ENCODE data around the gene SIGLEC10.
"Not testable (repeated sequence)": the region's sequence is repeated elsewhere in the genome, so short reads cannot be mapped to it uniquely, and the experiment has no call there.

The SIGLEC10 gene

DNA sequence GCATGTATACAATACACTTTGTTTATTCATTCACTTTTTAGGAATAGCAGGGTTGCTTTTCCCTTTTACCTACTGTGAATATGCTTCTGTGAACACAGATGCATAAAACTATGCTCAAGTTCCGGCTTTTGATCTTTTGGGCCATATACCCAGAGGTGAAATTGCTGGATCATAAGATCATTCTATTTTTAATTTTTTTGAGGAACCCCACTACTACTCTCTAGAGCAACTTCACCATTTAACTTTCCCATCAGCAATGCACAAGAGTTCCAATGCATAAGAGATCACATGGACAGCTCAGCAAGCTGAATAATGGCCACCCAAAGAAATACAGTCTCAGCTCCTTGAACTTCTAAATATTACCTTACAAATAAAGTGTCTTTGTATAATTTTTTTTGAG is 17.0 kb upstream of the SIGLEC10 start:
- DNase-seq = no peak

DNA sequence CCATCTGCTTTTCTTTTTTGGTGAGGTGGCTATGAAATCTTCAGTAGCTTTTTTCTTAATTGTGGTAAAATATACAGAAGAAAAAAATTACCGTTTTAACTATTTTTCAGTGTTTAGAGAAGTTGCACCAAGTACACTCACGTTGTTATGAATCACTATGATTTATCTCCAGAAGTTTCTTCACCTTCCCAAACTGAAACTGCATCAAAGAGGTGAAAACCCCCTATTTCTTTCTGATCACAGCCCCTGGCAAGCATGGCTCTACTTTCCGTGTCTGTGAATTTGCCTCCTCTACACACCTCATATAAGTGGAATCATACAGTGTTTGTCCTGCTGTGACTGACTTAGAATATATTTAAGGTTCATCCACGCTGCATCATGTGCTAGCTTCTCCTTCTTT is 15.6 kb upstream of the SIGLEC10 start:
- no peak for DNase-seq

GRCh38 chr19:51431124-51431523 is 13.7 kb upstream of the SIGLEC10 start:
- no peak for DNase-seq

DNA sequence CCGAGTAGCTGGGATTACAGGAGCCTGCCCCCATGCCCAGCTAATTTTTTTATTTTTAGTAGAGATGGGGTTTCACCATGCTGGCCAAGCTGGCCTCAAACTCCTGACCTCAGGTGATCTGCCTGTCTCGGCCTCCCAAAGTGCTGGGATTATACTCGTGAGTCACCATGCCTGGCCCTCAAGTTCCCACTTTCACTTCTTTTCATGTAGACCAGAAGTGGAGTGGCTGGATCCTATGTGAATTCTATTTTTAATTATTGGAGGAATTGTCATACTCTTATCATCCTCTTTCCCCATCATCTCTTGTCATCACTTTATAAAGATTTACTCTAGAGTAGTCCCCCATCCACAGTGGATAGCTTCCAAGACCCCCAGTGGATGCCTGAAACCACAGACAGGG is 12.8 kb upstream of the SIGLEC10 start:
- DNase-seq = no peak

- no peak for DNase-seq
Observed at GRCh38 chr19:51427201-51427600, 9.8 kb upstream of the SIGLEC10 start.

GRCh38 chr19:51422053-51422448 is 4.6 kb upstream of the SIGLEC10 start:
- DNase-seq = peak; percentile 73

DNA sequence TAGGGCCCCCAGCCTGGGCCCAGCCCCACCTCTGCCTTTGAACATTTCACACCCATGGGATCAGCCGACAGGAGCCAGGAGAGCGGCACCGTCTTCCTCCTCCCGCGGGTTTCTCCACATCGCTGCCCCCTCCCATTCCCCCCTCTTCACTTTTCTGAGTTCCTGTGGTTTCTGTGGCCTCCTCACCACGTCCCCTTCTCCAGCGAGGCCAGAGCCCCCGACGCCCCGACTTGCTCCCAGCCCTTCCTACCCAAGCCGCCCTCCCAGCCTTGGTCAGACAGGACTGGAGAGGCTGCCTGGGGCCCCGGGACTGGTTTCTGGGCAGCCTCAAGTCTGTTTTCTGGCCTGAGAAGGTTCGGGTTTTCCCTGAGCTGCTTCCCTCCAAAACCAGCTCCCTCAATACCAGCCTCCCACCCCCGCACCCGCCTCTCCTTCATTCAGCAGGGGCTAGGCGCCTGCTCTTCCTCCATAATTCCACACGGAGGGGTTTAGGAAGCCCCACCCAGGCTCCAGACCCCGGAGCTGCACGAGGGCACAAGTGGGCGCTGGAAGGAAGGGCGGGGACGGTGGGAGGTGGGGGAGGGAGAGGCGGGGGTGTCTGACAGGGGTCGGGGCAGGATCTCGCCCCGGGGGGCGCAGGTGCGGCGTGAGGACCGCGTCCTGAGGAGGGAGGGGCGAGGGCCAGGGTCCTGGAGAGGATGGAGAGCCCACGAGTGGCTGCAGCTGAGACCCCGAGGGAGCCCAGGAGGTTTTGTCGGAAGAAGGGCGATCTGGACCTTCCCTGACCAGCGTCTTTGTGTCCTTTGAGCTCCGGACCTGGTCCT is 4.0 kb upstream of the SIGLEC10 start:
- DNase-seq = no peak

GRCh38 chr19:51420511-51420910 is 3.1 kb upstream of the SIGLEC10 start:
- DNase-seq = not testable (repeated sequence)

GRCh38 chr19:51418707-51419106 is 1.3 kb upstream of the SIGLEC10 start:
- no peak for DNase-seq

DNA sequence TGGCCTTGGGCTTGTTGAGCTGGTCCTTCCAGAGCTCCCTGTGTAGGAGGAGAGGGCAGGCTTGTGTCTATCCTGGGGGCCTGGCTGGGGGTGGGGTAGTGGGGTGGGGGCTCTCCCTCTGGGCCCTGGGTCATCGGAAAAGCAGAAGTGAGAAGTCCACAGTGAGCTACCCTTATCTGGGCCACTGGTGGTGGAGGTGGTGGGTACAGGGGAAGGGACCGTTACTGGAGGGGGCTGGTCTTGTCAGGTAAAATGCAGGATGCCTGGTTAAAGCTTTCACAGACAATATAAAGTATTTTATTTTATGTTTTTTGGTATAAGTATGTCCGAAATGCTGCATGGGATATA is 342 bp upstream of the SIGLEC10 start:
- no peak for DNase-seq

DNA sequence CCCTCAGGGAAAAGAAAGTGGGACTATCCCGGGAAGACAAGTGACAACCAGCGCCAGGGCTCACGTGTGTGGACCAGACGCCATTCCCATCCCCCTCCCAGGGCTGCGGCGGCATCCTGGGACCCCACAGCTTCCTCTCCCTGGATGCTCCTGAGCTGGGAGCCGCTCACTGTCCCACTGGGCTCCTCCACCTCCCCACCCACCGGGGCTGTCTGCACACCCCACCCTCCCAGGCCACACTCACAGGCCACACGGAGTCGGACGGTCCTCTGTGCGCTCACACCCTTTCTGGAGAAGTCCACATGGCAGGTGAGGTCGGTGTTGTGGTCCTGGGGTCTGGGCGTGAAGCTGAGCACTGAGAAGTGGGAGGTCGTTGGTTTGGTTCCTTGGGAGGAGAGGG is 1.0 kb downstream of the SIGLEC10 start:
- DNase-seq = not testable (repeated sequence)

DNA sequence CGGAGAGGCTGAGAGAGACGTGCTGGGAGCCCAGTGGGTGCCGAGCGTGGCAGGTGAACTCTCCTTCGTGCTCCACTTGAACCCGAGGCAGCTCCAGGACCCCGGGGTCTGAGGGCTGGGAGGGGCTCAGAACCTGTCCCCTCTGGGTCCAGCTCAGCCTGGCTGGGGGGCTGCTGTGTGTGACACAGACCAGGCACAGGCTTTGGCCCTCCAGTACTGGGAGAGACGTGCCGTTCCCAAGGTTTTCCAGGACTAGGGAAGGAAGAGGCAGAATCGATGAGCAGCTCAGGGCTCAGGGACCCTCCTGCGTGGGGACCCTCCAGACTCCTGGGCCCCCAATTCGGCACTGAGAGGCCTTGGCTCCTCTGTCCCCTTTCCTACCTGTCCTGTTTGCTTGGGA is 2.3 kb downstream of the SIGLEC10 start:
- no peak for DNase-seq

DNA sequence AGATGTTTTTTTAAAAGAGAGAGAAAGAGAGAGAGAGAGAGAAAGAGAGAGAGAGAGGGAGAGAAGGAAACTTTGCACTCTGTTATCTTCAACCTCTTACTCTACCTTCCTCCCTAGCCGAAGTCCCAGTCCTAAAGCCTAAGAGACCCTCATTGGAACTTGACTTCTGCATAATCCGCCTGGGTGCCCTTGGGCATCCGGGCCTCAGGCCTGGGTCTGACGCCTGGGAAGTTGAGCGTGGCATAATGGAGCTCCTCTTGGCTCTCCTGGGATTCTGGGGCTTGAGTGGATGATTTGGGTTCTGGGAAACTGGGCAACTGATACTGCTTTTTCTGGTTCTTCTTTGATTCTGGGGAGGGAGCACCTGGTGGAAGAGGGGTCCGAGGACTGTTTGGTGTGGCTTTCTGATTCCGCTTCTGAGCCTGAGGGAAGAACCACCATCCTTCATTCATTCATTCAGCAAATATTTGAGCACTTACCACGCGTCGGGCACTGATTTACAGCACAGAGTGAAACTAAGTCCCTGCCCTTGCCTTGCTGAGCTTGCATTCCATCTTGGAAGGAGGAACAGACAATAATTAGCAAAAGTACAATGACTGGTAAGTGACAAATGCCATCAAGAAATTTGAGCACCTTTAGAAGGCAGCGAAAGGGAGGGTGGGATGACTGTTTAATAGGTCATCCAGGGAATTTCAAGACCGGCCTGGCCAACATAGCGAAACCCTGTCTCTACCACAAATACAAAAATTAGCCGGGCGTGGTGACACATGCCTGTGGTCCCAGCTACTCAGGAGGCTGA is 6.3 kb downstream of the SIGLEC10 start:
- no peak for DNase-seq

DNA sequence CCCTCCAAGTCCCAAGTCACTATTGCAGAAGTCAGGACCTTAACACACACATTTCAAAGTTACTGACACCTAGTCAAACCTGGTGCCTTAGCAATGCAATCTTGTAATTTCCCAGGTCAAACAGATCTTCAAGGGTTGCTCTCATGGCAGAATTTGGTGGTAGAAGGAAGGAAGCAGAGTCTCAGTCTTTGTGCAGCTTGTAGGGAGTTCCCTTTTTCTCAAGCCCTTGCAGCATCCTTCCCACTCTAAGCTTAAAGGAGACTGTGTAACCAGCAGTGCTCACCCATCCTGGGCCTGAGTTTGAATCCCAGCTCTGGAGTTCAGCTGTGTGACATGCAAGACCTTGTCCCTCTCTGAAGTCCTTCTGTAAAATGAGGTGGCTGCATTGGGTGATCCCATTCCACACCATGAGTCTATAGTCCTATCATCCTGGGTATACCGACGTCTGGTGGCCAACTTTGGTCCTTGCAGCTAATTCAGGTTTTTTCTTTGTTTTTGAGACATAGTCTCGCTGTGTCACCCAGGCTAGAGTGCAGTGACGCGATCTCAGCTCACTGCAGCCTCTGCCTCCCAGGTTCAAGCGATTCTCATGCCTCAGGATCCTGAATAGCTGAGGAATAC is 9.8 kb downstream of the SIGLEC10 start:
- no peak for DNase-seq

DNA sequence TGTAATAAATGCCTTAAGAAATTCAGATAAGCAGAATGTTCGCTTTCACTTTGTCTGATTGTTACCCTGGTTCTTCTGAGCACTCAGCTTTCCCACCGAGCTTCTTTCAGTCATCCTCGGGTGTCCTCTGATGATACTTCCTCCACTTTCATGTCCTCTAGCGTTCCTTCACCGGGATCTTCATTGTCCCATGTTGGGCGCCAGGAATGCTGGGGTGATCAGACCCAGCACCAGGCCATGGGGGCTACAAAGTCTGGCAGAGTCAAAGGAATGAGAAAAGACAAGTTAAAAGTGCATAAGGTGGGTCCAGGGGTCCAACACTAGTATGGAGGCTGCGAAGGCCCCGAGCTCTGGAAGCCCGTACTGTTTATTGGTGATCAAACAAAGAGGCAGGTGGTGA is 15.3 kb downstream of the SIGLEC10 start:
- DNase-seq = no peak

DNA sequence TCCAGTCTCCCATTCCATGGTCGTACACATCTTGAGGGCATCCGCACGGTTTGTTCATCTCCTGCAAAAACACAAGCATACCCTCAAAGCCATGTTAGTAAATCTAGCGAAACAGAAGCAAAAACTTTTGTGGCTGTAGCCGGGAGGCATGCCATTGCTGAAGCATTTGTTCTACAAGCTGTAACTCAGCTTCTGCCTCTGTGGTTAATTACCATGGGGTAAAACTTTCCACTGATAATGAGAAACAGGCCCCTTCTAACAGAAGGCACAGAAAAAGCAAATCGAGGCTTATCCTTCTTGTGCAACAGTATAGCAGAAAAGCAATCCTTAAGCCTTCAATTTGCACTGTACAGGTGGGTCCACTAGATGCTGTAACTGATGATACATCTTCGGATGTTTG is 17.5 kb downstream of the SIGLEC10 start:
- not testable (repeated sequence) for DNase-seq

- no peak for DNase-seq
Observed at GRCh38 chr19:51399231-51399630, 18.2 kb downstream of the SIGLEC10 start.

DNA sequence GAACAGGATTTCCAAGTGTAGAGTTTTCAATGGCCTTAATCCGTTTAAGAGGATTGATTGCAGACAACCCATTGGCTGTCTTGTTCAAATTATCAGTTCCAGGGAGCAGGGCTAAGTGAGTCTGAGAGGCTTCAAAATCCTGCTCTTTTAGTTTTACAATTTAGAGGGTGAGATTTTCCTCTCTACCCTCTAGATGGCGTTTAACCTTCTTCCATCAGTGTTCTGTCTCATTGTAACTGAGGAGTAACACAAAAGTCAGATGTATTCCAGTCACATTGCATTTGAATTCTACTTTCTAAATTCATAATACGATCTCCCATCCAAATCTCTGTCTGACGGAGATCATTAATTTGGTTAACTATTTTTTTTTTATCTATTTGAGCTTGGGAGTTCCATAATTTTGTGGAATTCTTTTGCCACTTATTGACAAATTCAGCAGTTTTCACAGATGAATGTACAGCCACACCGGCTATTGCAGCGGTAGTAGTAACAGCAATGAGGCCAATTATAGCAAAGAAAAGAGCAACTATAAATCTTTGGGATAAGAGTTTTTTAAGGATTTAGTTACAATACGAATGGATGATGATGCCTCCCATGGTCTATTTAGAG is 19.2 kb downstream of the SIGLEC10 start:
- no peak for DNase-seq

- DNase-seq = not testable (repeated sequence)
Observed at GRCh38 chr19:51397453-51397852, 20.0 kb downstream of the SIGLEC10 start.

GRCh38 chr19:51396175-51396574 is 21.3 kb downstream of the SIGLEC10 start:
- no peak for DNase-seq

DNA sequence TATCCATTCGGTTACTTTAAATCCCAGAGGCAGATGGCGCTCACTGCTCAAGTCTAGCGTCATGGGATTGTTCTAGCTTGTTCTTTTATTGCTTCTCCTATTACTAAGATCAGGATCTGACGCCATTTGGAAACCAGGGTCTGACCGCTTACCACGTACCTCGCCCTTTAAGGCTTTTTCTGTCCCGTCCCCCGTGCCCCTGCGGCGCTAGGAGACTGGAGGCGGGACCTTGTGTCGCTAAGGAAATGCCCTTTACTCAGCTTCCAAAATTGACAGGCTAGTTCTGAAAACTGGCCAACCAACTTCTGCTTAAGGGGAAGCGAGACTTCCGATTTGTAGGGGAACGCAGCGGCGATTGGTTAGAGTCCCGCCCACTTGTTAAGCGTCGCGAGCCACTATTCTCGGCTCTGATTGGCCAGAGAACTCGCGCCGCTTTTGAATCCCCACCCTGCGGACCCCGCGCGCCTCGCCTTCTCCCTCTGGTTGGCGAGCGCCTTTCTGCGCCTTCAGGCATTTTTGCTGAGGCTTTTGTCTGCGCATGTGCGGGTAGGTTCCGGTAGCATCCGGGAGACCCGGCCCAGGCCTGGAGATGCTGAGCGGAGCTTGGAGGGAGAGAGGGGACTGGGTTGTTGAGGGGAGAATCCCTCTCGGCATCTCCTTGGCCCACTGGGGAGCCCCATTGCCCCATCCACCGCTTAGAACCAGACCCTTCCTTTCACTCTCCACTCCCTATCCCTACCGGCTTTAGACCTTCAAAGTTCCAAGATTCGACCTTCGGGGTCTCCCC is 23.2 kb downstream of the SIGLEC10 start:
- peak; percentile 95 for DNase-seq

DNA sequence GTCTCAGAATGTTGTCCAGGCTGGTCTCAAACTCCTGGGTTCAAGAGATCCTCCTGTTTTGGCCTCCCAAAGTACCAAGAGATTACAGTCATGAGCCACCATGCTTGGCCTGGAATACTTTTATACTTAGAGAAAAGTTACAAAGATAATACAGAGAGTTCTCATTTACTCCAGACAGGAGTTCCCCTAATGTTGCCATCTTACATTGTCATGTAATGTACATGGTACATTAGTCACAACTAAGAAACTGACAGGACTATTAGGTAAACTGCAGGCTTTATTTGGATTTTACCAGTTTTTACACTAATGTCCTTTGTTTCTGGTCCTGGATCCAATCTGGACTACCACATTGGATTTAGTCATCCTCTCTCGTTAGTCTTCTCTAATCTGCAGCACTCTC is 24.7 kb downstream of the SIGLEC10 start:
- DNase-seq = no peak

All from left hindlimb (tissue), 1 donor.